Measurements from ENCODE around the gene GPC6.
A peak's percentile ranks its signal among the peaks of the same experiment; 100 is the strongest.

The GPC6 gene

DNA sequence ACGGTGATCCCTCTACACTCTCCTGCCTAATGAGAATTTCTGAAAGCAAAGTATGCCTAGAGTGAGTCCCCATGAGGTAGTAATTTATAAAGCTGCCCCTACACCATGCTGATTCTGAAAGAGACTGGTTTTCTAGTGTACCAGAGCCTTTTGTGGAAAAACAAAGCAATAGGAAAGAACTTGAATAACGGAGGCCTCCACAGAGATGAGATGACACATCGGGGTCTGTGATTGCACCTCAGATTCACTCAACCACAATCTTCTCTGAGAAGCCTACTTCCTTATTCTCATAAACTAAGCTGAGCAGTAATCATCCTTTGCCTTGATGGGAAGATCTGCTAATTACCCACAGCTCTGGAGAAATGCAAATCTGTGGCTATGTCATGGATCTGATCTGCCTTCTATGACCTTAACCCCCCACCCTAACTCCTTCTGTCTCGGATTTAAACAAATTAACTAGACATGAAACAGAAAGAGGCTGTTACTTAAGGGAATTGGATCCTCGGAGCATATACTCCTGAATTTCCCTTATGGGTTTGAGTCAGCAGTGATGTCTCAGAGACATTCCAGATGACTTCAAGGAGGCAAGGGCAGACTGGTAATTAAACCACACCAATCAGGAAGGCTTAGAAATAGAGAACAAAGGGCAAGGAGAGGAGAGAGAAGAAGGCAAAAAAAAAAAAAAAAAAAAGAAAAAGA, 1124.8 kb downstream of the GPC6 start:
- DNase-seq (ENCODE audit: low spot score), result peak; percentile 17

DNA sequence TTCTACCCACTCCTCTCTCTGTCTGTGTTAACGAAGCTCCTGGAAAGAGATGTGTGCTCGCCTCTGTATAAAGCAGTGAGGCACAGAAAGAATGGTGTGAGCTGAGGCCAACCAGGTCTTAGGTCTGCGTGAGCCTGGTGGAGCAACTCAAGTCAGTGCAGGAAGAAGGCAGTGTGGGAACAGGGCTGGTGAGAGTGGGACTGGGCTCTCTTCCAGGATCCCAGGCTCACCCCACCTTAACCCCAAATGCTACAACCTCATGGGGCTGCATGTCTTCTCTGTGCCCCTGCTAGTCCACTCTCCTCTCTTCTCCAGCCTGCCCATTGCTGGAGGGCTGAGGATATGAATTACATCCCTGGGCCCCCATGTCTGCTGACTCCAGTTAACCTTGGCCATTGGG, 1125.5 kb downstream of the GPC6 start:
- DNase-seq (ENCODE audit: low spot score), result no peak

DNA sequence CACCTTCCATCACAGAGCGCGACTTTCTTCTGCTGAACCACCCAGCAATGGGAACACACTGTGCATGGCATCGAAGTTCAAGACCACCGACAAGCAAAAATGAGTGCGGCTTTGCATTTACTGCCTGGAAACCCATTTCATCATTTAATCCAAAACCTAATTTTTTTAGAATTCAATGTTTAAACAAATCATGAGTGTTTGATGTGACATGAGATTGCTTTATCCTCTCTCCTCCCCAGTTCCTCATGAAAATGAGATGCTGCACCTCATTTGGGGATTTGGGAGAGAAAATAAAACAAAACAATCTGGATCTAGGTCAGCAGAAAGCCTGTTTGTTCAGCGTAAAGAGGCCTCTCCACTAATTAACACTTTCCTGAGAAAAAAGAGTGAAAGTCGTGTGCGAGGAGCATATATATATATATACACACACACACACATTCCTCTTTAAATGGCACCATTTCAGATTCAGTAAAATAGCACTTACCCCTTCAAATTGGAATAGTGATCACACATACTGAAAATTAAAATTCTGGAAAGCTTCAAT, 1126.6 kb downstream of the GPC6 start:
- no peak for DNase-seq (ENCODE audit: low spot score)

DNA sequence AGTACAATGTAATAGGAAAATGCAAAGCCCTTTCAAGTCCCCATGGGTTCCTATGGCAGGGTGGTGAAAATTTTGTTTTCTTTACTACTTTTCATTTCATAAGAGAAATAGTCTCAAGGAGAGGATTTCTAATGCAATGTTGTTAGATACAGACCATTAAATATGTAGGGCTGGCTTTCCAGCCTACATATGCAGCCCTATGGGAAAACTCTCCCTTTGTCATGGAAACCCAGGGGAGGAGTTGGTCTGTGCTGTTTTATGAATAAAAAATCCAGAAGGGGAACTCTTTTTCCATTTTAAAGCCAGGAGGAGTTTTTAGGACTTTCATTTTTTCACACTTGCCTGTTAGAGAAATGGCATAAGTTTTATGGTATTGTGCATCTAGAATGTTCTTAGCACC, 1133.3 kb downstream of the GPC6 start:
- no peak for DNase-seq (ENCODE audit: low spot score)

DNA sequence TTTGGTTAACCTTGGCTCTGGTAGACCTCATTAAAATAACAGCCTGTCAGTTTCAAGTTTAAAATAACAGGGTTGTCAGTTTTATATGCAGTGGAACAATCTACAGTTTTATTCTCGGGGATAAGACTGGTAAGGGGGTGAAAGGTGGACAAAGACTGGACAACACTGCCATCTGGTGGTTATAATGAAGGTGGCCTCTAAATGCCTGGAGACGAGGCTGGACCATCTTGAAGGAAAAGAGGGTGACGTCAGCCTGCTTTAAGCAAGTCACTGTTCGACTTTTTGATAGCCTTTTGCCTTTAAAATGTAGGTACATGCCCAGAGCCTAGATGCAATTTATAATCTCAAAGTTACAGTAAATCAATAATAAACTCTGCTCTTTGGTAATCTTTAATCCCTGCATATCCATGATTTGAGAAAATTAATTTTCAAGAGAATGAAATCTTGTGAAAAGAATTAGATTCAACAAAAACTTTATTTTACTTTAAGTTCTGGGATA, 1135.9 kb downstream of the GPC6 start:
- DNase-seq (ENCODE audit: low spot score), result peak; percentile 95

DNA sequence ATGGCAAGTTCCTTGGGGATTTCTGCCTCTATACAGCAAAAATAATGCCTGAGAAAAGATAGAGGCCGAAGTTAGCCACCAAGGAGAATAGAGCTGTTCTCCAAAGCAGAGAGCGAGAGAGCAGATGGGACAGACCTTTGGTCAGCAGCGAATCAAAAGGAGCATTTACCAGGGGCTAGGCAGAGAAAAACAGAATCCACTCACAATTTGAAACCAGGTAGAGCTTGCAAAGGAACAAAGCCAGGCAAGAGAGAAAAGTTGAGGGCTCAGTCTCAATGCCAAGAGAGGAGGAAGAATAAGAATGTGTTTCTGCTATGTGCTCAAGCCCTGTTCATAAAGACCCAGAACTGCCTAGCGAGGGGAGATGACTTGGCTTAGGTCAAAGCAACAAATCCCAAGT, 1140.1 kb downstream of the GPC6 start:
- DNase-seq (ENCODE audit: low spot score), result no peak

DNA sequence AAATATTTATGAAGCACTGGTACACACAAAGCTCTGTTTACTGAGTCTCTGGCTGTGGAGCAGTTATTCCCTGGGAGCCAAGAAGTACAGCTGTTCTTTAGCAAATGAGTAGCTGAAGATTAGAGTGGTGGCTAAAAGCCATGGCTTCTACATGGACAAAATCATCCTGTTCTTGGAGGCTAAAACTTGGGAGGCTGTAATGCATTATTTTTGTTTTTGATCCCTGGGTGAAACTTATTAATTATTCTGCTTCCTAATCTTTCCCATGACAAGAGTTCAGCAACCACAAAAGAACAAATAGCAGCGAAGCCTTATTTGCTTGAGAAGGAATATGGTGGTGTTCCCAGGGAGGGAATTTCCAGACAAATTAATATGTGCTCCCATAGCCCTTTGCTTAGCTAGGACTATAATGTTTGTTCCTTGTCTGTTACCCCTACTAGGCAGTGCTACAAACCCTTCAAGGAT, 1143.4 kb downstream of the GPC6 start:
- DNase-seq (ENCODE audit: low spot score), result no peak

DNA sequence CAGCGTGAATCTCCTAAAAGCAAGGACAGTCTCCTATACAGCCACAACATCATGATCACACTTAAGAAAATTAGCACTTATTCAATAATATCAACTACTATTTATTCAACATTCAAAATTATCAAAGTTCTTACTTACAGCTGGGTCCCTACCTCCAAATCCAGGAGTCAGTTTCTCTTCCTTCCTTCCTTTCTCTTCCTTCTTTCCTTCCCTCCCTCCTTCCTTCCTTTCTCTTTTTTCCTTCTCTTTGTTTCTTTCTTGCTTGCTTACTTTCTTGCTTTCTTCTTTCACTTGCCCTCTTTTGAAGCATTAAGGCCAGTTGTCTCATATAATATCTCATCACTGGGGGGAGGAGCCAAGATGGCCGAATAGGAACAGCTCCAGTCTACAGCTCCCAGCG, 1145.2 kb downstream of the GPC6 start:
- no peak for DNase-seq (ENCODE audit: low spot score)

DNA sequence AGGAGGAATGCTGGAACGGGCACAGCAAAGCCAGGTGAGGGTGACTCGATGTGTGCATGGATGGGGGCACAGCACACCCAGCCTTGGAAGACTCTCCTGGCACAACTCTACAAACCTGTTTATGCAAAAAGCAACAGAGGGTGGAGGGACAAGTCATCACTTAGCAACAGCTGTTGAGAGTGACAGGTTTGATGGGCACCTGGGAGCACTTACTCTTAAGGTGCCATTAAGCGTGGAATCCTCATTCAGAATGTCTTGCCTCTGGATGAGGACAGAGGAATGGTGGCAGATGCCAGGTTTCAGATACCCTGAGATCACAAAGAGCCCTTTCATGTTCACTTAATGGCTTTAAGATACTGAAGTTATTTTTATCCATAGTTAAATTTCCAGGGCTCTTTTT, 1155.9 kb downstream of the GPC6 start:
- DNase-seq (ENCODE audit: low spot score), result no peak

DNA sequence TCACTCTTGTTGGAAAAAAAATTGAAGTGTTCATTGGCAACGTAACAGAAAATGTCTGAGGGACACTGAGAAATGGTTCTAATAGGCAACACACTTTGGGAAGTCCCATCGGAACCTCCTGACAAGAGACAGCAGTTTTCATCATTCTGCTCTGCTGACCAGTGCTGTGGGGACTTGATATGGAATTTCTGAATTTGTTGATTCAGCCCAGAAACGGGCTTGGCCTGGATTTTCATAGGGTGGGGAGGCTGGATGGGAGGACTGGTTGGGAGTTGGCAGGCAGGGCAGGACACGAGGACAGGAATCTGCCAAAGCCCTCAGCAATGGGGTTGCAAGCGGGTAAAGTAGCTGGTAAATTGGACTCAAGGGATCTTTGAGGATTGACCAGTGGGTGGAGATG, 1156.4 kb downstream of the GPC6 start:
- DNase-seq (ENCODE audit: low spot score), result no peak

DNA sequence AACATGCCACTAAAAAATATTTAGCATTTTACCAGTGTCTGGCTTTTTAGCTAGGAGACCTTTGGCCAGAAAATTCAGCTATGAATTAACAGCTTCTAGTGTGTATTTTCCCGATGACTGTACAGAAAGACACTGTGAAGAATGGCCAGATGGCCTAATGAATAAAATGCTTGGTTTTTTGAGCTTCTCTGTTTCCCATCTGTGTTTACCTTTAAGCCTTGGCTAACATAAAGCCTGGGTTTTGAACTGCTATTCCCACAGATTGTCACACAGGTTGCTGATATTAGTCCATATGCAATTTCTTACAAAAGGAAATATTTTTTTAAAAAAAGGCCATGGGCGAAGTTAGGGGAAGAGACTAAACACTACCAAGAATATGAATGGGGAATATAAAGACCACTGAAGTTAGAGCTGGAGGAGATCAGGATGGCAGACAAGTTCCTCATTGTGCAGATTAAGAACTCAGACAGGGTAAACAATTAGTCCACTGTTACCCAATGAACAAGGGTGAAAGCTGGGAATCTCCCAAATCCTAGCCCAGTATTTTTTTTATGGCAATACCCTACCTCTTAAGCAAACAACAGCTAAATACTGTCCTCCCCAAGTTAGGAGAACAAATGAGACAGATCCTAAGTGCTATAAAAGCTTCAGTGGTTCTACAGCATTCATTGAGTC, 1157.8 kb downstream of the GPC6 start:
- DNase-seq (ENCODE audit: low spot score), result no peak

DNA sequence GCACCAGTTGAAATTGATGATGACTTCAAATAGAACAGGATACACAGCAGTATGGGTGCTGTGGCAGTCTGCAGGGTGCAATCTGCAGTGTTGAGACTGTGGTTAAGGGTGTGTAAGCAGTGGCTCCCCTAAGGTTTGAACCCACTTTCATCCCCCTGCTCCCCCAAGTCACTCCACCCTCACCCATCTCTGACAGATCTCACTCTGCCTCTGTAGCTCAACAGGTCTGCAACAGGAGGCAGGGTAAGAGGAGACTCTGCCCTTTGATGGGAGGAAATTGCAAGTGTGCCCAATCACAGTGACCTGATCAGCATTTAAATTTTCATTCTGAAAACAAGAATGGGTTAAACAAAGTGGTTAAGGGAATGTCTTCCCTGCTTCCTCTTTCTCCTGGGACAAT, 1160.4 kb downstream of the GPC6 start:
- no peak for DNase-seq (ENCODE audit: low spot score)

DNA sequence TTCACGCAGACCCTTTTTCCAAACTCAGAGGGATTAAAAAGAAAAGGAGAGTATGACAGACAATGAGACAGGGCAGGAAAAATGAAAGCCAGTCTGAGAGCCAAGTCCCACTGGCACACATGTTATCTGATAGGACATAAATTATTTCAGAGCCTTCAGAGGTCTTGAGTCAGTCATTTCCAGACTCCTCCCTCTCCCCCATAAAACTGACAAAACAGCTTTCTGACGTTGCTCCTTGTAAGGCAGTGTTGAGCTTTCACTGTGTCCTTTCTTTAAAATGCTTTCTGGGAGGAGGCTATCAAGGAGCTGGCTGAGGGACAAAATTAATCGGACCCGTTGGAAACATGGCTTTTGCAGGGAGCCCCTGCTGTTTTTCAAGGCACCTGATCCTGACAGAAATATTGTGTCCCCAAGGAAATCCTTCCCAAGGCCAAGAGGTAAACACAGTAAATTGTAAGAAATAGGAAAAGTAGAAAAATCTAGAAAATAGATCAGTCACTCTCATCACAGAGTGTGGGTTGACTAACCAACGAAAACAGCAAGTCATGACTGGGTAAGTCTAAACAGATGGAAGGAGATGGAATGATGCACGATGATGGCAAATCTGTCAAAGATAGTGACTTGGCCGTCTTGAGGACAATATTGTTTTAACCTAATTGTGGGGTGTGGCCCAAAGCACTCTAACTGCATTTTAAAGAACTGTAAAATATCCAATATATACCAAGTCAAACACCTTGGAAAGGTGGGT, 1163.2 kb downstream of the GPC6 start:
- no peak for DNase-seq (ENCODE audit: low spot score)

DNA sequence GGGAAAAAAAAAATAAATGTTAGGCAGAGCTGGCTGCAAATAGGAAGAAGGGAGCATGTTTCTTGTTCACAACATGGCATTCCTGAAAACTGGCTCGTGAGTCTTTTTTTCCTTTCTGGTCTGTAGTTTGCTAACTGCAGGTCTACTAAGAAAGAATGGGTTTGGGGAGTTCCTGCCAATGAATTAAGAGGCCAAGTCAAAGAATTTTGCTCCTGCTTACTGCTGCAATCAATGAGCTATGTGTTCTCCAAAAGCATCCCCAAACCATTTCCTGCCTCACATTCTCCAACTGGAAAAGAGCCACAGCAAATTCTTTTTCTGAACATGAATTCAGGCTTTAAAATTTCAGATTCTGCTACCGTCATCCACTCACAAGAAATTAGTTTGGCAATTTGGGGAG, 1164.3 kb downstream of the GPC6 start:
- DNase-seq (ENCODE audit: low spot score), result no peak

DNA sequence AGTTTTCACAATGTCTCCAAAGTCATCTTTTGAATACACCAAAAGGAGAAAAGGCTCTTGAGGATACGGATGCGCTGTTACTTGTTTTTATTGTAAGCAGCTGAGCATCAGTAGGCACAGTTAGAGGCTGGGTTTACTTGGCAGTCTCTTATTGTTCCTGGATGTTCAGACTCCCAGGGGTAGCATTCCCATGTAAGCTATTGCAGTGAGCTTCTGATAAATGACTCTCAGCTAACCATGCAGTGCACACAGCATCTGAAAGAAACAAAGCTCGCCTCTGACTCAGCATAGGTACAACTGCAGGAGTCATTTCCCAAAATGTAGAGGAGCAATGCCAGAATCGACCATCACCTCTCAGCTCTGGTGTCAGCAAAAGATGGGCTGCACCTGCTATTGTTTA, 1168.1 kb downstream of the GPC6 start:
- DNase-seq (ENCODE audit: low spot score), result no peak

DNA sequence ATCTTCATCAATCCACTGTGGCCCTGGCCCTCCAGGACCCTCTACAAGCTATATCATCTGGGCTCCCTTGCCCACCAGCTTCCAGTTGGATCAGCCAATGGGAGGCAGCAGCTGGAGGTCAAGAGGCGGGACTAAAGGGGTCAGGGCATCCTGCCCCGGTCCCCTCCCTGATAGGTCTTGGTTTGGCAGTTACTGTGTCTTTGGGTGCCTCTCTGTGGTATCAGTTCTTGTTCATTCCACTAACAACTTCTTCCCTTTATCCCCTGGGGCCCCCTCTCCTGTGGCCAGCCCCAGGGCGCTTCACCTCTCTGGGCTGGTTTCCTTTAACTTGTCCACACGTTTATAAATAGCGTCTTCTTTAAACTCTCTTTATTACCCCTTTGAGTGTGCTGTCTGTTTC, 1169.3 kb downstream of the GPC6 start:
- peak; percentile 16 for DNase-seq (ENCODE audit: low spot score)

DNA sequence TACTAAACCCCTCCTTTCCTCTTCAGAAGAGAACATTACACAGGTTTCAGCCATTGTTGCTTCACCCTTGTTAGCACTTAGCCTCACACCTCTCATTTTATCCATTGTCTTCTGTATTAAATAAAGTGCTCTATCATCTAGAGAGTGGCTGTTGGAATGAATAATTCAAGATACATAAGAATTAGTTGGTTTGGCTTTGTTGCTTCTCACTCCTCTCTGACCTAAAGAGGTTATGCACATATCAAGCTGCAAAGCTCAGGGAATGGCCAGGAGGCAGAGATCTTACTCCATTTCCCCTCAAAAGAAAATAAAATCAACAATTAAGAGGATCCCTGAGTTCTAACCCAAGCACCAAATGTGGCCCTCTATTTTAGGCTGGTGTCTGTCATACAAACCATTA, 1173.2 kb downstream of the GPC6 start:
- DNase-seq (ENCODE audit: low spot score), result no peak

DNA sequence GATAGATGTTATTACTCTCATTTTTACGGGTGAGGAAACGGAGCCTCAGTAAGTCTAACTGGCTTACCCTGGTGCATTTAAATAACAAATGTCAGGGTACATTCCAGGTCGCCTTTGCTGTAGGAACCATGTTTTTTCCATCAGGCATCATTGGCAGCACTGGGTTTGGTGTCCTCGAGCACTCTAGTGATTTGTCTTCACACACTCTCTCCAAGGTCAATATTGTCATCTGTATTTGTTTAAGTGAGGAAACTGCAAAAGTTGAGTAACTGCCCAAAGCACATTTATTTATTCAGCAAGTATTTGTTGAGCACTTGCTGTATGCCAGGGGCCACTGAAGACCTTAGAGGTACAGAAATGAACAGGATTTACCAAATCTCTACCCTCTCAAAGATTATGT, 1174.3 kb downstream of the GPC6 start:
- no peak for DNase-seq (ENCODE audit: low spot score)

DNA sequence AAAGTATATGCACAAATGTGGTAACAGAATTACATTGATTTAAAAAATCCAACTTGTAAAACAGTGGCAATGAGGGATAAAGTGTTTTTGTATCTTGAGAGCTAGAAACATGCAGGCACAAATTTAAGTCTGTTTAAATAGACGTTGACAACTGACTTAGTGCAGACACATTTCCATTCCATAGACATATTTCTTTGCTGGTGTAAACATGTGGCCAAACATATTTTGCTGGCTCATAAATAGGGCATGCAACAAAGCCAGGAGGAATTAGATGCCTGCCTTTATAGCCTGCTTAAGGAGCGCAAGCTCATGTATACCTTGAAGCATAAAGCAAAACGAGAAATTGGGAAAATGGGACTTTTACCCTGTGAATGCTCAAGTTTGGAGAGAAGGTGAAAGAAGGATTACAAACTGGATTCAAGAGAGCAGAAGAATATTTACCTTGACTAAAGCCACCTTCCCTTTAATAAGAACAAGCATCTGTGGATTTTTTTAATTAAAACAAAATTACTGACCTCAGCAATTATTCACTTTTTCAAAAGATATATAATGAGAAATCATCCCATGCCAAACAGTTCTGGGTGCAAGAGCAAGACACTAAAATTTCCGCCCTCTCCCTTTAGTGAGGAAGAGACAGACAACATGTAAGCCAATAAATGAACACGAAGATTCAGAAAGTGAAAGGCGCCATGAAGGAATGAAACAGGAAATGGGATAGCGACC, 1181.9 kb downstream of the GPC6 start:
- no peak for DNase-seq (ENCODE audit: low spot score)

DNA sequence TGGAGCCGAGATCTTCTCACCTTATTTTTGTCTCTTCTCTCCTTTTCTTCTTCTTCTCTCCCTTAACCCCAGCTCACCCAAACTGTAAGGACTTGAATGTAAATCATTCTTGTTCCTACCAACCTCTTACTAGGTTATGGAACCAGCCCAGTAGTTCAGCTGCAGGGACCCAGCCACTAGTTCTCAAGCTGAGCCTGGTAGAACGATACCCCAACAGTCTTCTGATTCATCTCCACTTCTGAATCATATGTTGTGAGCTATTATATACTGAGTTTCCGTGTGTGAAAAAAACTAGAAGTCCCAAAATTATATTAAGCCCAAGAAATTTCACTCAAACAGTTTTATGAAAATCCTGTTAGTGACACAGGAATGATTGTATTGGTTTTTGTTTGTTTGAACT, 1185.1 kb downstream of the GPC6 start:
- DNase-seq (ENCODE audit: low spot score), result no peak

DNA sequence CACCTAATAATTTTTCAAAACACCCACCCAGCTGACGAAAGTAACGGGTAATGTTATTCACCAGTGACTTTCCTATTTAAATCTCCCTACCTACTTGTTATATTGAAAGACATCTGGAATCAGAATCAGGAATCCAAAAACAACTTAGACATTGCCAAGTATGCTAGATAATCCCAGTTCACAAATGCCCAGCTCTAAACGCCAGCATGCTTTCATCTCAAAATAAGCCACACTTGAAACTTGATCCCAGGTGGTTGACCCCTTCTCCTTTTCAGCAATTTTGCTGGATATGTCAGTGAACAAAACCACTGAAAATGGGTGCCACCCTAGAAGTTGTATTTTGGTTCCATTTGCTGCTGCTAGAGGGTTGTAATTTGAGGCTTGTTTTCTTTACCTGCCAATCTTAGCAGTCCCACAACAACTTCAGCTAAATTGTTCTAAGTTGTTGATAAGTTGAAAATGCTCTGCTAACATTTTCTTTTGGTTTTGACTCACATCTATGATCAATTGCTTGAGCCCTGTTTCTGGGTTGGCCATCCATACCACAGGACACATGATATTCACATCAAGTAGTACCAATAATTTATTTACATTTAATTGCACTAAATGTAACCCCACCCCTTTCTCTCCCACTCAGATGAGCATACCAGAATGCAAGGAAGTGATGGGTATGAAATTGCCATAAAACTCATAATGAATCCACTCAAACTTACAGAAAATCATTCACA, 1186.4 kb downstream of the GPC6 start:
- no peak for DNase-seq (ENCODE audit: low spot score)

DNA sequence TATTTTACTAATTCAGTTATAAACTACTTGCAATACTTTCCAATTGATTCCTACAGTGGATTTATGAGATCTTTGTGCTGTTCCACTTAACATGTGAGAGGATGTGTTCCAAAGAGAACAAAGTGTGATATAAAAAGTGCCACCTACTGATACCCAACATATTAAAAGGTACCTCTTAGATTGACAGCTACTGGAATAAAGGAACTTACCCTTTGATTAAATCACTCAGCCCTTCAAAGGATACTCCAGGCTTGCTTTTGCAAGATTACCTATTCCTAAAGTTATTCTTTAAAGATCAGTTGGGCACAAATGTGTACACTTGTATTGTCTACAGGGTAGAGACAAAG, 1187.0 kb downstream of the GPC6 start:
- no peak for DNase-seq (ENCODE audit: low spot score)
